Left hindlimb (tissue), 1 donor: Measurements from ENCODE around the gene TK1.
A peak's percentile ranks its signal among the peaks of the same experiment; 100 is the strongest.

Source experiments
- DNase-seq: peaks from one replicate; pipeline ENCODE4 v3.0.0-alpha.2; 2018

The TK1 gene

DNA sequence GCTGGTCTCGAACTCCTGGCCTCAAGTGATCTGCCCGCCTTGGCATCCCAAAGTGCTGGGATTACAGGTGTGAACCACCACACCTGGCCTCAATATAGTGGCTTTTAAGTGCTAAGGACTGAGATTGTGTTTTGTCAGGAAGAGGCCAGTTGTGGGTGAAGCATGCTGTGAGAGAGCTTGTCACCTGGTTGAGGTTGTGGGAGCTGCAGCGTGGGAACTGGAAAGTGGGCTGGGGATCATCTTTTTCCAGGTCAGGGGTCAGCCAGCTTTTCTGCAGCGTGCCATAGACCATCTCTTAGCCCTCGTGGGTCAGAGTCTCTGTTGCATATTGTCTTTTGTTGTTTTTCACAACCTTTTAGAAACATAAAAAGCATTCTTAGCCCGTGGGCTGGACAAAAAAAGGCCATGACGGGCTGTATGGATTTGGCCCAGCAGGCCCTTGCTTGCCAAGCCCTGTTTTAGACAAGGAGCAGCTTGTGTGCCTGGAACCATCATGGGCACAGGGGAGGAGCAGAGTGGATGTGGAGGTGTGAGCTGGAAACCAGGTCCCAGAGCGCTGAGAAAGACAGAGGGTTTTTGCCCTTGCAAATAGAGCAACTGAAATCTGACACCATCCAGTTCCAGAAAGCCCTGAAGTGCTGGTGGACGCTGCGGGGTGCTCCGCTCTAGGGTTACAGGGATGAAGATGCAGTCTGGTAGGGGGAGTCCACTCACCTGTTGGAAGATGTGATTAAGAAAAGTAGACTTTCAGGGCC, 32.7 kb upstream of the TK1 start:
- DNase-seq, result no peak

GRCh38 chr17:78214706-78215061, 27.8 kb upstream of the TK1 start:
- DNase-seq, result no peak

DNA sequence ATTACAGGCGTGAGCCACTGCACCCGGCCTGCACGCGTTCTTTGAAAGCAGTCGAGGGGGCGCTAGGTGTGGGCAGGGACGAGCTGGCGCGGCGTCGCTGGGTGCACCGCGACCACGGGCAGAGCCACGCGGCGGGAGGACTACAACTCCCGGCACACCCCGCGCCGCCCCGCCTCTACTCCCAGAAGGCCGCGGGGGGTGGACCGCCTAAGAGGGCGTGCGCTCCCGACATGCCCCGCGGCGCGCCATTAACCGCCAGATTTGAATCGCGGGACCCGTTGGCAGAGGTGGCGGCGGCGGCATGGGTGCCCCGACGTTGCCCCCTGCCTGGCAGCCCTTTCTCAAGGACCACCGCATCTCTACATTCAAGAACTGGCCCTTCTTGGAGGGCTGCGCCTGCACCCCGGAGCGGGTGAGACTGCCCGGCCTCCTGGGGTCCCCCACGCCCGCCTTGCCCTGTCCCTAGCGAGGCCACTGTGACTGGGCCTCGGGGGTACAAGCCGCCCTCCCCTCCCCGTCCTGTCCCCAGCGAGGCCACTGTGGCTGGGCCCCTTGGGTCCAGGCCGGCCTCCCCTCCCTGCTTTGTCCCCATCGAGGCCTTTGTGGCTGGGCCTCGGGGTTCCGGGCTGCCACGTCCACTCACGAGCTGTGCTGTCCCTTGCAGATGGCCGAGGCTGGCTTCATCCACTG, 27.3 kb upstream of the TK1 start, which contains the start of gene BIRC5:
Gene BIRC5, plus strand, starts transcription at position 238 of the 690 bp plus-strand sequence. Its CDS starts 64 bp downstream, at position 302.
- peak; percentile 89 for DNase-seq

DNA sequence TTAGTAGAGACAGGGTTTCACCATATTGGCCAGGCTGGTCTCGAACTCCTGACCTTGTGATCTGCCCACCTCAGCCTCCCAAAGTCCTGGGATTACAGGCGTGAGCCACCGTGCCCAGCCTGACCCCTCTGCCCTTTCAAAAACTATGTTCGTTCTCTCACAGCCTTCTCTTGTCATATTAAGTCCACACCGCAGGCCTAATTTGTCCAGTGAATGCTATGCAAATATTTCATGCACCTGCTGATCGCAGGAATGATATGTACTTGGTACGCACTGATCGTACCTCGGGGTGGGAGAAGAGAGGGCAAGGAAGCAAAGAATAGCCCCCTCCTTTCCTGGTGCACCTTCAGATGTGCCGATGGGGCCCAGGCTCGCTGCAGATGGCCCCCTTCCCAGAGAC, 24.2 kb upstream of the TK1 start:
- DNase-seq, result no peak

GRCh38 chr17:78210111-78210510, 23.3 kb upstream of the TK1 start:
- no peak for DNase-seq

DNA sequence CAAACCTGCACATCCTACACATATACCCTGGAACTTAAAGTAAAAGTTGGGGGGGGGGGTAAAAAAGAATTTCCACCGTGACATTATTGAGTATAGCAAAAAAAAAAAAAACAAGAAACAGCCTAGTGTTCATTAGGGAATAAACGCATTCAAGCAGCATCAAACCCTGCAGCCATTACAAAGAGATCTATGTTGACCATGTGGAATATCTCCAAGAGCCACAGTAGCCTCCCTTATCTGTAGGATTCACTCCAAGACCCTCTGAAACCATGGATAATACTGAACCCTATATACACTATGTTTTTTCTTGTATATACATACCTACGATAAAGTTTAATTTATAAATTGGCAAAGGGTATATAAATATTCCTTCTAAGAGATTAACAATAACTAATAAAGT, 21.6 kb upstream of the TK1 start:
- no peak for DNase-seq

DNA sequence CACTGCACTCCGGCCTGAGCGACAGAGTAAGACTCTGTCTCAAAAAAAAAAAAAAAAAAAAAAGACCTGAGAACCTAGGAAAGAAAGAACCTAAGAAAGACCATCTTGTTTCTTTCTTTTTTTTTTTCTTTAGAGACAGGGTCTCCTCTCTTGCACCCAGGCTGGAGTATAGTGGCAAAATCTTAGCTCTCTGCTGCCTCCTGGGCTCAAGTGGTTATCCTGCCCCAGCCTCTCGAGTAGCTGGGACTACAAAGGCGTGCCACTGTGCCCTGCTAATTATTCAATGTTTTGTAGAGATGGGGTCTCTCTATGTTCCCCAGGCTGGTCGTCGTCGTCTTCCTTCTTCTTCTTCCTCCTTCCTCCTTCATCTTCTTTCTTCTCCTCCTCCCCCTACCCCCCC, 19.4 kb upstream of the TK1 start:
- no peak for DNase-seq

- no peak for DNase-seq
These were observed 18.4 kb upstream of the TK1 start for GRCh38 chr17:78205124-78205775.

GRCh38 chr17:78204387-78205123, 17.7 kb upstream of the TK1 start:
- no peak for DNase-seq

DNA sequence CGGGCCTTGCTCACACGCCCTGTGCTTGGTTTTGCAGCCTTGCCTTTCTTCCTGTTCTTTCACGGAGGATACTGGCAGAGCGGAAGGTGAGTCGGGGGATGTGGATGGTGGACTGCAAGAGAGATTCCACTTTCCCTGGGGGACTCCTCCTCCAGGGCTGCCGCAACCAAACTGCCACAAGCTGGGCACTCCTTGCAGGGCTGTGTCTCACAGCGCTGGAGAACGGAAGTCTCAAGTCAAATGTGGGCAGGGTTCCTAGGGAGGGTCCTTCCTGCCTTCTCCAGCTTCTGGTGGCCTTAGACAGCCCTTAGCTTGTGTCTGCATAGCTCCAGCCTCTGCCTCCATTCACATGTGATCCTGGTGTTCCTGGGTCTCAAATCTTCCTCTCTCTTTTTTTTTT, 15.8 kb upstream of the TK1 start:
- no peak for DNase-seq

DNA sequence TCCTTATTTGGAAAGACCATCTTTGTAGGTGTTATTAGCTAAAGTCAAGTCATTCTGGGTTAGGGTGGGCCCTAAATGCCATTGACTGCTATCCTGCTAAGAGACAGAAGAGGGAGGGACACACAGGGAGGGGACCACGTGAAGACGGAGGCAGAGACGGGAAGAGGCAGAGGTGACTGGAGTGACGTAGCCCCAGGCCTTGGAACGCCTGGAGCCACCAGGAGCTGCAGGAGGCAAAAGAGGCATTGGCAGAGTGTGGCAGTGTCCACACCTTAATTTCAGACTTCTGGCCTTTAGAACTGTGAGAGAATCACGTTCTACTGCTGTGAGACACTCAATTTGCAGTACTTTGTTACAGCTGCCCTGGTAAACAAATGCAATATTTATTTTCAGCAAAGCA, 13.6 kb upstream of the TK1 start:
- DNase-seq, result no peak

DNA sequence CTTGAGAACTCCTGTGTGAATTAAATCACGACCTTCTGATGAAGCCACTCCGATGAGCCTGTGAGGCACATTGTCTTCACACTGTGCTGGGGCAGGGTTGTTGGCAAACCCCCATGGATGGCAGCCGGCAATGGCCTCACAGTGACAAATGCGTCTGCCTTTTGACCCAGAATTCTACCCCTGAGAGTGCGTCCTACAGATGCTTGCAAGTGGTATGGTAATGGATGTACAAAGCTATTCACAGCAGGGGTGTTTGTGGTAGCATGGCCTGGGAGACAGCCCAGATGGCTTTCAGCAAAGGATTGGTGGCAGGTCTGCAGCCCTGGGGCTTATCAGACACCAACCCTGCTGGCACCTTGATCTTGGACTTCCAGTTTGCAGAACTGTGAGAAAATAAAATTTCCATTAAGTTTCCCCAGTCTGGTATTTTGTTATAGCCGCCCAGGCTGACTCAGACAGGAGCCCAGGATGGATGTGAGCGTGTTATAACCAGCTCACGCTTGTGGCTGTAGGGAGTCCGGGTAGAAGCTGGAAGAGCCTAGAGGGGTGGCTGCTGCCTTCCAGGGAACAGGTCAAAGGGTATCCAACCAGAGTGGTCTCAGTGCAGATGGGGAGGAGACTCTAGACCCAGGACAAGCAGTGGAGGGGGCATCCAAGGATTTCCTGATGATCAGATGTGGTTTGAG, 10.4 kb upstream of the TK1 start:
- DNase-seq, result no peak

GRCh38 chr17:78196716-78197115, 9.9 kb upstream of the TK1 start:
- no peak for DNase-seq

DNA sequence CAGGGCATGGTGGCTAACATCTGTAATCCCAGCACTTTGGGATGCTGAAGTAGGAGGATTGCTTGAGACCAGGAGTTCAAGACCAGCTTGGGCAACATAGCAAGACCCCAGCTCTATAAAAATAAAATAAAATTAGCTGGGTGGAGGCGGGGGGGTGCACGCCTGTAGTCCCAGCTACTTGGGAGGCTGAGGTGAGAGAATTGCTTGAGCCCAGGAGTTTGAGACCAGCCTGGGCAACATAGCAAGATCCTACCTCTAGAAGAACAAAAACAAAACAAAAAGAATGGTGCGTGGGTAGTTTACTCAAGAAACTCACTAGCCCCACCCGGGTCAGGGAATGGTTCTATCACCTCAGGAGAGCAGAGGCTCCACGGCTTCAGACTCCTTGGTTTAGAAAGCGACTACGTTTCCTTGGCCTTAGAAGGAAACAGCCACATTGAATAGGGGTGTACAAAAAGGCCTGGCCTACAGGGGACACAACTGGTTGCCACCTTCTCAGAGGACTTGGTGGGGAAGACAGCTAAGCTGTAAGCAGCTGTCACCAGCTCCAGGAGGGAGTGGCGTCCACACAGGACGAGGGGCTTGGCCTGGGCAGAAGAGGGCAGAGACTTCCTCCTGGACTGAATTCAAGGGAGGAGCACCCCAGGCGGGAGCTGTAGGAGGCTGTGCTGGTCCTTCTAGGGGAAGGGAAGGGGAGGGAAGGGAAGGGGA, 716 bp downstream of the TK1 start:
- DNase-seq, result peak; percentile 69

GRCh38 chr17:78184868-78185267, 2.0 kb downstream of the TK1 start:
- DNase-seq, result no peak

DNA sequence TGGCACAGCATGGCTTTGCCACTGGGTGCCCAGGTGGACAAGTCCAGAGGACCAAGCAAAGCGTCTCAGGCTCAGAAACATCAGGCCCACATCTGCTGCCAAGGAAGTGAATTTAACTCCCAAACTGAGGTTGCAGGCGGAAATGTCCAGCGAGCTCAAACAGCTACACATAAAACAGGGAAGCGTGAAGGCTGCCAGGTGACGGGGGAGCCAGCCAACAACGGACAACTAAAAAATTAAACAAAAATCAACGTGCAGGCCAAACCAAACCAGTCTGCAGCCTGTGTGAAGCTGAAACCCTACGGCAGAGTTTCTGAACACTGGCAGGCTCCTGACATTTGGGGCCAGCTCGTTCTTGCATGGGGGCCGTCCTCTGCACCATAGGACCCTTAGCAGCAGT, 2.5 kb downstream of the TK1 start:
- no peak for DNase-seq

DNA sequence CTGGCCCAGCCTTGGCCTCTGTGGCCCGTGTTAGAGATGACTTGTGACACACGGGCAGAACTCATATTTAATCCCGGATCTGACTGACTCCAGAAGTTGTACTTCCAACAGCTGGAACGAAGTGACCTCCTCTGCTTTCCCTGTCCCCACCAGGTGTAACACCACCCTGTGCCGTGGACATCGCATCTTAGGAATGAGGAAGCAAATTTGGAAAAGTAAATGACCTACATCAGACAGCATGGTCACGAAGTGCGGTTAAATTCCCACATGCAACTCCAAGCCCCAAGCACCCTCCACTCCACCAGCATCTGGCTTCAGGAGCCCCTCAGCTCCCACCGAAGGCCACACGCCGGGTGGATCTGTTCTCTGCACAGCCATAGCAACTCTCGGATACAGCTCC, 2.9 kb downstream of the TK1 start:
- DNase-seq, result no peak

DNA sequence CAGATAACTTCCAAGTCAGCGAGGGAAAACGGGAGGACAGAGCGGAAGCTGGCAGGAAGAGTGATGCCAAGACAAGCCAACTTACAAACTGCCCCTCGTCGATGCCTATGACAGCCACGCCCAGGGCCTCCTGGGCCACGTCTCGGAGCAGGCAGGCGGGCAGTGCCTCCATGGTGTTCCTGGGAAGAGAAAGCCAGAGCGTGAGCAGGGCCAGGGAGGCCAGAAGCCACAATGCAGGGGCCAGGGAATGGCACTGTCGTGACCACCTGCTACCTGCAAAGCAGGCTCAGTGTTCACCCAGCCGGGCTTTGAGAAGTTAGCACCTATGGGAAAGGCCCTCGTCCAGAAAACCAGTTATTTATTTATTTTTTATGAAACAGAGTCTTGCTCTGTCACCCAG, 4.3 kb downstream of the TK1 start:
- no peak for DNase-seq

- DNase-seq, result no peak
These were observed 6.3 kb downstream of the TK1 start for GRCh38 chr17:78180508-78180907.

- no peak for DNase-seq
These were observed 6.8 kb downstream of the TK1 start for GRCh38 chr17:78180083-78180482.

DNA sequence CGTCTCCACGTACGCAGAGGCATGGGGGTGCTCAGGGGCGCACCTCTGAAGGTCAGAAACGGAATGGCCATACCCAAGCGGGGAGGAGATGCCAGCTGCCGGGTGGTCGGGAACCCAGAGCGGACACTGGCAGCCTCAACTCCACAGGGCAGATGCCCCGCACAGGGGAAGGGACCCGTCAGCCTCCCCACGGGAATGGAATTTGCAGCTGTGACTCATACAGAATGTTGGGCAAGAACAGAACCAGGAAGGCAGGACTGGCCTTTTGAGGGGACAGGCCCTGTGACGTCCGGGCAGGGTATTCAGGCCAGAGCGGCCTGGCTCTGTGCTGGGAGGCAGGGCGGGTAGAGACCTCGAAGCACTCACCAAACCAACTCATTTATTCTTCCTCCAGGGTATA, 7.5 kb downstream of the TK1 start:
- DNase-seq, result no peak

DNA sequence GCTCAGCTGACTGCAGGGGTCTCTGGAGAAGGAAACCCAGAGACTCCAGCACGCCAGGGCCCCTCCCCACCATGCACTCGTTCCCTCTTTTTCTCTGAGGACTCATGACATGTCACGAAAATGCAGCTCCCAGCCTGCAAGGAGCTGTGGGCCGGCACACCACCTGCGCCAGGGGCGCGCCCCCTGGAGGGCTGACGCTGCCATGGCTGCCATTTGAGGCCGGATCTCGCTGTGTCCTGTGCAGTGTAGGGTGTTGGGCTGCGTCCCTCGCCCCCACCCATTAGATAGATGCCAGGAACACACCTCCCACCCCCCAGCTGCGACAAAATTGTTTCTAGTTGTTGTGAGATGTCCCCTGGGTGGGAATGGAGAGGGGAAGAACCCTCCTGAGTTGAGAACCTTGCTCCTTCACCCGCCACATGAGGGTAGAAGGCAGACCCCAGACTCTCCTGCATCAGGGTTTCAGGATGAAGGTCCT, 10.3 kb downstream of the TK1 start:
- DNase-seq, result peak; percentile 69
